Stimulated activated CD8-positive, alpha-beta memory T cell treated with anti-CD3 and anti-CD28 coated beads, Interleukin-4, amount 100 ng/mL, for 4 hours (primary cell): ENCODE measurements around the gene HNMT.
"Not testable (repeated sequence)": the region's sequence is repeated elsewhere in the genome, so short reads cannot be mapped to it uniquely, and the experiment has no call there.

Experiments used
- DNase-seq, 2 donors: peaks; one replicate each; pipeline ENCODE4 v3.0.0-alpha.2; 2020; ENCODE audit warnings: low read depth in 2 of 2, low spot score in 1 of 2

The HNMT gene

GRCh38 chr2:137945229-137945628 is 19.0 kb upstream of the HNMT start:
- no peak for DNase-seq

- DNase-seq = no peak
Measured at GRCh38 chr2:137946227-137946626, 18.0 kb upstream of the HNMT start.

GRCh38 chr2:137947032-137947727 is 17.1 kb upstream of the HNMT start:
- DNase-seq = no peak

GRCh38 chr2:137947728-137948336 is 16.4 kb upstream of the HNMT start:
- DNase-seq = no peak

GRCh38 chr2:137948894-137949293 is 15.4 kb upstream of the HNMT start:
- DNase-seq = no peak

GRCh38 chr2:137950238-137950637 is 14.0 kb upstream of the HNMT start:
- no peak for DNase-seq

GRCh38 chr2:137951586-137951985 is 12.7 kb upstream of the HNMT start:
- DNase-seq = no peak

- no peak for DNase-seq
Measured at GRCh38 chr2:137952586-137953129, 11.6 kb upstream of the HNMT start.

- DNase-seq = no peak
Measured at GRCh38 chr2:137955536-137955935, 8.7 kb upstream of the HNMT start.

- DNase-seq = no peak
Measured at GRCh38 chr2:137957033-137957432, 7.2 kb upstream of the HNMT start.

- no peak for DNase-seq
Measured at GRCh38 chr2:137959166-137959565, 5.1 kb upstream of the HNMT start.

GRCh38 chr2:137960223-137960622 is 4.0 kb upstream of the HNMT start:
- no peak for DNase-seq

- DNase-seq = no peak
Measured at GRCh38 chr2:137961602-137962001, 2.7 kb upstream of the HNMT start.

- no peak for DNase-seq
Measured at GRCh38 chr2:137963535-137964065, 673 bp upstream of the HNMT start.

- DNase-seq = no peak
Measured at GRCh38 chr2:137964859-137965459, 686 bp downstream of the HNMT start.

GRCh38 chr2:137966043-137966442 is 1.8 kb downstream of the HNMT start:
- no peak for DNase-seq

GRCh38 chr2:137967042-137967441 is 2.8 kb downstream of the HNMT start:
- no peak for DNase-seq

GRCh38 chr2:137968477-137969417 is 4.5 kb downstream of the HNMT start:
- DNase-seq = no peak

GRCh38 chr2:137969418-137969765 is 5.1 kb downstream of the HNMT start:
- DNase-seq = no peak

GRCh38 chr2:137969876-137970275 is 5.6 kb downstream of the HNMT start:
- DNase-seq = no peak

- DNase-seq = not testable (repeated sequence)
Measured at GRCh38 chr2:137971259-137971658, 7.0 kb downstream of the HNMT start.
